Inflammatory macrophage treated with lipopolysaccharide for 1 hour (primary cell): Measurements from ENCODE around the gene PRLR.
"Not testable (repeated sequence)": the region's sequence is repeated elsewhere in the genome, so short reads cannot be mapped to it uniquely, and the experiment has no call there.

ENCODE experiments used
- DNase-seq, 2 donors: peaks; one replicate each; pipeline ENCODE4 v3.0.0-alpha.2; 2020 to 2022

Gene PRLR

DNA sequence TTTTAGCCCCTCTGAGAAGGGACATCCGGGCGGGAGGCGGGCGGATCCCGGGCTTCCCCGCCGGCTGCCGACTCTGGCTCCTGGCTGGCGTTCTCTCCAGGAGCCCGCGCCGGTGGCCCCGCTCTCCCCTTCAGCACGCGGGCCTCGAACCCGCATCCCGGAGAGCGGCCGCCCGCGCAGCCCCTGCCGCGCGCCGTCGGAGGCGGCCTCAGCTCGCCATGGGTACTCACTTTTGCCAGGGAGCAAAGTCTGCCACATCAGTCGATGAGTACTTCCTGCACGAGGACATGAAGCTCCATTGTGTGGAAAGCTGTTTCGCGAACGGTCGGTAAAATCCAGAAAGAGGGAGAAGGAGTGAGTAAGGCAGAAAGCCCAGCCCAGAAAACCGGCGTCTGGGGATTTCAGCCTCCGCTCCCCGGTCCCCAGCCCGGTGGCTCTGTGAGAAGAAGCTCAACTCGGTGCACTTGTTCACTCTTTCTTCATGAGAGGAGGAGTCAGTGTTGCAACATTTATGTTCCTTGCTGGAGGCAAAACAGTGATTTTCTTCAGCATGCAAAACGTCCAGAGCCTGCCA, at the start of gene PRLR:
PRLR (minus strand) TSS at position 450 of the 574 bp plus-strand sequence. CDS start 140,867 bp downstream, outside the sequence.
- peak; percentile 67 to 71 for DNase-seq

GRCh38 chr5:35274839-35275509, 44.7 kb upstream of the PRLR start:
- DNase-seq = no peak

DNA sequence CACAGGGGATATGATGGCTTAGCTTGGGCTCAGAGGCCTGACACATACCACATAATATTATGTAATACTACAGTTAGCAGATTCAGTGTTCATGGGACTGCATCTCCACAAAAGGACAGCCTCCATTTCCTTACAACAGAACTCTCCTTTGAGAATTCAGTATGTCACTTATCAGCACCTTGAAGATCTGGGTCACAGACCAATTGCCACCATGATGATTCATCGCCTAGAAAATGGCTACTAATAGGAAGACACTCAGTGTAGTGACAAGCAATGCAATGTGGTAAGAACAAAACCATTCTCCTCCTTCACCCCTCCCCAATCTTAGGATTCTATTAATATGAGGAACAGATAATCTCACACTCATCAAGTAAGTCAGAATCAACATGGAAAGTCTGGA, 38.7 kb upstream of the PRLR start:
- DNase-seq = no peak

DNA sequence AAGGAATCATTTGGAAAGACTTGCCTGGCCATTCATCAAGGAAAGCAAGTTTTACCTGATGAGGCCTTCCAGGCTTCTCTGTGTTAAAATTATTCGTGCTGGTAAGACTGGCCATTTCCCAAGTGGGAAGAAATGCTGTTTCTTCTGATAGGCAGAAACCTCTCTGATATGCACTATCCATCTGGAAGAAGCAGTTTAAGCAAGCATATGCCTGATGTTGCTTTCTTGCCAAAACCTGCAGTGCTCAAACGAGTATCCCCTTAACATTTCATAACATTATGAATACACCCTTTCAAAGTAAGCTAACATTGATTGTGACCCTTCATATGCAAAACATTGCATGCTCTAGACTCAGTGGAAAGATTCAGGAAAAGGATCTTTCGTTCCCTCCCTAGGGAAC, 36.0 kb upstream of the PRLR start:
- DNase-seq = no peak

DNA sequence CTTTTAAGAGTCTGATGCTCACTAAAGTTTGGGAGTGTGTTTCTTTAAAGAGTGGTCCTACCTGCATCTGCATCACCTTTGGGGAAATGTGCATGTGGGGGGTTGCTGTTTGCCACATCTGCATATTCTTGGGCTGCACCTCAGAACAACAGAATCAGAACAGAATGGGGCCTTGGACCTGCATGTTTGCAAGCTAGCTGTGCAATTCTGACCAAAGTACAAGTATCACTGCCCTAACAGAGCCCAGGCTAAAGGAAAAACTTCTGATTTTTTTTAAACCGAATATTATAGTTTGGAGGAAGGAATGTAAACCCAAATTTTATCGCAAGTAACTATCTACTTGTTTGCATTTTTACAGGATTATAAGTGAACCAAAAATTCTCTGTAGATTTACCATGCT, 34.2 kb upstream of the PRLR start:
- no peak for DNase-seq

DNA sequence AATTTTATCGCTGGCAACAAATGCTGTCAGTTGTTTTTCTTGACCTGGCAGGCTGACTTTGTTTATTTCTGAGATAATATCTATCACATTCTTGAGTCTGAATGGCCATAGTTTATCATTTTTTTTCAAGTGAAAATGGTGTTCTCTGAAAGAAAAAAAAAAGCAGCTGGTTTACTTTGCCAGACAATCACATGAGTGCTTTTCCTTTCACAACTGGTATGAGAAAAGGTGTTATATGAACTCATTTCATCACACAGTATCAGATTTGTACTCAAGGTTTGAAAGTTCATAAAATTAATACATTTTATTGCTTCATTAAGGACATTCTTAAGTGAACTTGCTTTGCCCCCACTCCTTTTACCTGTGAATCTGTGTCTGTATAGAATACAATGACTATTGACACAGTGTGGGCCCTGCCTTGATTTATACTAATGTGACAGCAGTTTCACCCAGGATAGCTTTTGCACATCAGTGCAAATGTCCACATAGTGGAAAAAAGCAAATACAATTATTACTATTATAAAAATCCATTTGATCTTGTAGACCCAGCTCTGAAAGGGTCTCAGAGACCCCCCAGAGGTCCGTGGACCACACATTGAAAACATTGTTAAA, 33.1 kb upstream of the PRLR start:
- no peak for DNase-seq

GRCh38 chr5:35253582-35253981, 23.3 kb upstream of the PRLR start:
- no peak for DNase-seq

GRCh38 chr5:35252963-35253362, 22.7 kb upstream of the PRLR start:
- DNase-seq = no peak

GRCh38 chr5:35248843-35249780, 18.8 kb upstream of the PRLR start:
- DNase-seq = peak; percentile 7 to 13

GRCh38 chr5:35247648-35248034, 17.4 kb upstream of the PRLR start:
- no peak for DNase-seq

GRCh38 chr5:35246900-35247647, 16.8 kb upstream of the PRLR start:
- DNase-seq = no peak

- DNase-seq = no peak
These were observed 16.1 kb upstream of the PRLR start for GRCh38 chr5:35246411-35246810.

DNA sequence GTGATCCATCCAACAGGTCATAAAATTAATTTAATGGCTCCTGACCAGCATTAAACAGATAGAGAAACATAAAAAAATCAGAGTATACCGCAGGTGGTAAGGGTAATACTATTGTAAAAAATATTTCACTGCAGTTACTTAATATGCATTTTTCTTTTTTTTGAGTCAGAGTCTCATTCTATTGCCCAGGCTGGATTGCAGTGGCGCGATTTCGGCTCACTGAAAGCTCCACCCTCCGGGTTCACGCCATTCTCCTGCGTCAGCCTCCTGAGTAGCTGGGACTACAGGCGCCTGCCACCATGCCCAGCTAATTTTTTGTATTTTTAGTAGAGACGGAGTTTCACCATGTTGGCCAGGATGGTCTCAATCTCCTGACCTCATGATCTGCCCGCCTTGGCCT, 15.1 kb upstream of the PRLR start:
- not testable (repeated sequence) for DNase-seq

- no peak for DNase-seq
These were observed 13.9 kb upstream of the PRLR start for GRCh38 chr5:35244171-35244570.

DNA sequence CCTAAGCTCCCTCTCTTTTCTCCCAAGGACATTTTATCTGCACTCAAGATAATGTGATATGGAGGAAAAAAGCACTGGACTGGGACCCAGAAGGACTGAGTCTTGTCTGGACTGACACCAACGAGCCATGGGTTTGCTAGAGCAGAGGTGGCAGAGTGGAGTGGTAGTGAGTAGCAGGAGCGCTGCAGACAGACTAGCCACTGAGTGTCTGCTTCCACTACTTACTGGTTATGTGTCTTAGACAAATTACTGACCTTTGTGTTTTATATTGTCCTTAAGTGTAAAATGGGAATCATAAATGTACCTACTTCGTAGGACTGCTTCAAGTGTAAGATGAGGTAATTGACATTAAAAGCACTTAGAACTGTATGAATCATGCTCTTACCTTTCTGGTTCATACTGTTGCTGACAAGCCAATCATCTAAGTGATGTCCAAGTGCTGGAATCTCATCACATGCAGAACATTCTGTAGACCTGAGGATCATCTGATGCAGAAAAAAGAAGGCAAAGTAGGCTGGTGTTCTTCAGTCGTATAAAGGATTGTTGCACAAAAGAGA, 12.5 kb upstream of the PRLR start:
- no peak for DNase-seq

DNA sequence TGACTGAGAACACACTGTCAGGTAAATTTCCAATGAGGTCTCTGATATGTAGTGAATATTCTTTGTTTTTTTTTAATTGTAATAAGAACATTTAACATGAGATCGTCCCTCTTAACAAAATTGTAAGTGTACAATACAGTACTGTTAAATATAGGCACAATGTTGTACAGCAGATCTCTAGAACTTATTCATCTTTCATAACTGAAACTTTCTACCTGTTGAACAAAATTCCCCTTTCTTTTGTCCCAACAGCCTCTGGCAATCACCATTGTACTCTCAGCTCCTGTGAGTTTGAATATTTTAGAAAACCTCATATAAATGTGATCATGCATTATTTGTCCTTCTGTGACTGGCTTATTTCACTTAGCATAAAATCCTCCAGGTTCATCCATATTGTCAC, 10.6 kb upstream of the PRLR start:
- DNase-seq = no peak

DNA sequence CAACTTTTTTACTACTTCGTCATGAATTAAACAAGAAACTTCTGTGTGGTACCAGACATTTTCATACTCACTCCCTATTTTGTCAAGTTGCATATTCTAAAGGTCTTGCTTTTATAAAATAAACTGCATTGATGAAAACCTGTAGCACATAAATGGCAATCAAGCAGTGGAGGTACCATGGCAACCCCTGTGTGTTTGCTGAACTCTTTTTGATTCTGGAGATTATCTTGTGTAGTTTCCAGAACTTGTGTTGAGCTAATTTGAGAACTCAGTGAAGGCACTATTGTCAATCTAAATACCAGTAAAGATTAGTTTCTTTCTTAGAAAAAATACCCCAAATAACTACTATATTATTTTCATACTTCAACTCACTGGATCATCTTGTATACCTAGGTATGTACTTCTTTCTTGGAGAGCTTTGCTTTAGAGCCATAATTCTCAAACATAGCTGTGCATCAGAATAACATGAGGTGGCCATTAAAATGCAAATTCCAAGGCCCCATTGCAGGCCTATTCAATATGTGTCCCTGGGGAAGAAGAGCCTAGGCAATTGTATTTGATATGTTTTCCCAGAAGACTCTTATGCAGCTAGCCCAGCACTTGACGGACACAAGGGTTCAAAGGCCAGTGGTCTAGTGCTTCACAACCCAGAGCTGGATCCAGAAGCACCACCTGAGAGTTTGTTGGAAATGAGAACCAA, 9.8 kb upstream of the PRLR start:
- DNase-seq = no peak

DNA sequence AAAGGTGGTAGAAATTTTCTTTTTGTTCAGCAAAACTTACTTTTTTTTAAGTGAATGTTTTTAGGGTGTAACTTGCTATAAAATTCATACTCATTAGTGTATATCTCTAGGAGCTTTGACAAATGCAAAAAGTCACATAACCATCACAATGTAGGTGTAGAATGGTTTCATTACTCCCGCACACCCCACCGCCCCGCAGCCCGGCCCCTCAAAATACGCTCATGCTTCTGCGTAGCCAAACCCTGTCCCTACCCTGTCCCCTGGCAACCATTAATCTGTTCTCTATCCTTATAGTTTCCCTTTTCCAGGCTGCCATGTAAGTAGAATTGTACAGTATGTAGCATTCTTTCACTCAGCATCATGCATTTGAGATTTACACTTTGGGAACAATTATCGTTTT, 9.2 kb upstream of the PRLR start:
- DNase-seq = no peak

GRCh38 chr5:35237580-35238376, 7.5 kb upstream of the PRLR start:
- DNase-seq = no peak

- DNase-seq = no peak
These were observed 6.5 kb upstream of the PRLR start for GRCh38 chr5:35236770-35237169.

DNA sequence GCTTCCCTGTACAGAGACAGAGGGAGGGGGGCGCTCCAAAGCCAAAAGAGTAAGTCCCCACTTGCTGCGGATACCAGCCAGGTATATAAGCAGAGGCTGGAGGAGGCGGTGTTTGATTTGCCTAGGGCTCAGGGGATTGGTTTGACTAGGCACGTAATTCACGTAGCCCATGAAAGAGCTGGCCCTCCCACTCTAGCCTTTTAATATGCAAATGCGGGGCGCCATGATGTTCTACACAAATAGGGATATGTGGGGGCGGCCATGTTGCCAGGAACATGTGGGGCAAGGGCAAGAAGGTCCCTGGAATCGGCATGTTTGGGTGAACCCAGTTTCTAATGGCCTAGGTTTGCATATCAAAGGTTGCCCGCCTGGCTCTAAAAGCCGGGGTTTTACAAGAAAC, 3.3 kb upstream of the PRLR start:
- no peak for DNase-seq
